Peyer's patch (tissue), 4 donors: Measurements from ENCODE around the gene NDUFB3.

Experiments
- CTCF ChIP-seq, 6 experiments: fragments of 450-650 bp in 4 of 6; fragments of 200-600 bp in 2 of 6; sonication (generic) in 1 of 6; IDR thresholded peaks; one replicate each; pipeline ENCODE4 v1.5.1; 2017 to 2019; ENCODE audit warnings: antibody characterized with exemption in 6 of 6, mild to moderate bottlenecking in 3 of 6, moderate library complexity in 1 of 6
- POLR2A ChIP-seq, 2 donors: fragments of 450-650 bp; IDR thresholded peaks; one replicate each; pipeline ENCODE4 v1.5.1; 2017; ENCODE audit warnings: antibody characterized with exemption in 2 of 2, mild to moderate bottlenecking in 2 of 2, moderate library complexity in 2 of 2

- TF ChIP-seq CTCF (IDR thresholded peaks at IDR 0.05) (no peak), POLR2A (IDR thresholded peaks at IDR 0.05) (no peak)
Observed at GRCh38 chr2:201058914-201059313, 12.9 kb upstream of the NDUFB3 start.
